Non-pigmented ciliary epithelial cell (primary cell): ENCODE measurements around the gene PRR12.

Experiments
- DNase-seq: peaks from one replicate; pipeline ENCODE4 v3.0.0-alpha.2; 2010; ENCODE audit warnings: low read depth

The PRR12 gene

GRCh38 chr19:49591731-49592485, 926 bp downstream of the PRR12 start:
- no peak for DNase-seq

DNA sequence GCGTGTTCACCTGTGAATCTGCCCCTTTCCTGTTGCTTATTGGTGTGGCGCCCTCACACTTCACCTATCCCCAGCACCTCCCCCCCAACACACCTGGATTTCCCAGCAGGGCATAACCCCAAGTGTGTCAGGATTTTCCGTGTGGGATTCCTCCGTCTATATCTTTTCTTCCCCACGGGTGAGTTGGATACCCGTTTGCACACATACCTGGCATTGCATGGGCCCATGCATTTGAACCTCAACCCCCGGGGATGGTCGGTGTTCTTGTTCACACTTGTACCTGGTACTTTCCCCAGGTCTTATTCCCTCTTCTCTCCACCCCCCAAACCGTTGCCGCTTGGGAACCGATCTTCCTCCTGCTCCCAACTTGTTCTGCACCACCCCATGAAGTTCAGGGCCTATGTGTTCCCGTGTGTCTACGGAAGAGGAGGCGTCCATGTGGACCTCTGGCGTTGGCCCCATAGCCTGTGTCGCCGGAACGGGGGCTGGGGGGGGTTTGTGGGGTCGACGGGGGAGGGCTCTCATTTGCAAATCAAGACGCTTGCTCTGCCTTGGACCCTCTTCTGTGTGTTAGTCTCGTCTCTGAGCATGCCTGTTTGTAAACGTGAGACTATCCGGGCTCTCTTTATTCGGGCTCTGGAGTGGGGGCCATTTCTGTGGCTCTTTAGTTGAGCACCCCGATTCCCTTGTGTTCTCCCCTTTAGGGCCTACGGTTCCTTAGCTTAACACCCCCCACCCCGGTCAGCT, 1.7 kb downstream of the PRR12 start:
- no peak for DNase-seq

DNA sequence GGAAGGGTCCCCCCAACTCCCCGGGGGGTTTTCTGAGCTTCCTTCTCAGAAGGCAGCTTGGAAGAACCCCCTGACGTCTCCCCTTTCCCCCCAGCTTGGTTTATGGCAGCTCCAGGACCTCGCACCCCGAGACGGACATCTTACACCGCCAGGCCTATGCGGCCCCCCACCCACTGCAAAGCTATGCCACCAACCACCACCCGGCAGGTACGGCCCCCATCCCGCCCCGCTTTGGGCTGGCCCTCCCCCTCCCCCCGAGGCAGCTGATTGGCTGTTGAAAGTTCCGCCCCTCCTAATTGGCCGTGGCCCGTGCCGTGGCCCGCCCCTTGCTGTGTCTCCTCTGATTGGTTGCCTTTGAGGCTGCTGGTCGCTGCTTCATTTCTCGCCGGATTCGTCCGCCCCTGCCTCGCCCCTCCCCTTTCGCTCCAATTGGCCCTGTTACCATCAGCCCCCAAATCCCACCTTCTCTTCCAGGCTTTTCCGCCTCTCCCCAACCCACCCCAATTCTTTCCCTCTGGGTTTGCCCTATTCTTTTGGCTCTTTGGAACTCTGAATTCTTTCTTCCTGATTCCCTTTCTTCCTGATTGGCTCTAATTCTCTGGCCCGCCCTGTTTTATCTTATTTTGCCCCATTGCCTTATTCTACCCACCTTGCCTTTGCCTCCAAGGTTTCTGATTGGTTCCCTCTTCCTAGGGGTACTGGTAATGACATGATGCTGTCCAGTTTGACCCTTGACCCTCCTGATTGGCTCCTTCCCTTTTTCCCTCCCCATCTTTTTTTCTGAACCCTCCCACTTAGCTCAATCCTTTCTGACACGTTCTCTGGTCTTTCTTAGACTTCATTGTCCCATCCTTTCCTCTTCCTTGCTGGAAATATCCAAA, 2.5 kb downstream of the PRR12 start:
- peak; percentile 67 for DNase-seq

DNA sequence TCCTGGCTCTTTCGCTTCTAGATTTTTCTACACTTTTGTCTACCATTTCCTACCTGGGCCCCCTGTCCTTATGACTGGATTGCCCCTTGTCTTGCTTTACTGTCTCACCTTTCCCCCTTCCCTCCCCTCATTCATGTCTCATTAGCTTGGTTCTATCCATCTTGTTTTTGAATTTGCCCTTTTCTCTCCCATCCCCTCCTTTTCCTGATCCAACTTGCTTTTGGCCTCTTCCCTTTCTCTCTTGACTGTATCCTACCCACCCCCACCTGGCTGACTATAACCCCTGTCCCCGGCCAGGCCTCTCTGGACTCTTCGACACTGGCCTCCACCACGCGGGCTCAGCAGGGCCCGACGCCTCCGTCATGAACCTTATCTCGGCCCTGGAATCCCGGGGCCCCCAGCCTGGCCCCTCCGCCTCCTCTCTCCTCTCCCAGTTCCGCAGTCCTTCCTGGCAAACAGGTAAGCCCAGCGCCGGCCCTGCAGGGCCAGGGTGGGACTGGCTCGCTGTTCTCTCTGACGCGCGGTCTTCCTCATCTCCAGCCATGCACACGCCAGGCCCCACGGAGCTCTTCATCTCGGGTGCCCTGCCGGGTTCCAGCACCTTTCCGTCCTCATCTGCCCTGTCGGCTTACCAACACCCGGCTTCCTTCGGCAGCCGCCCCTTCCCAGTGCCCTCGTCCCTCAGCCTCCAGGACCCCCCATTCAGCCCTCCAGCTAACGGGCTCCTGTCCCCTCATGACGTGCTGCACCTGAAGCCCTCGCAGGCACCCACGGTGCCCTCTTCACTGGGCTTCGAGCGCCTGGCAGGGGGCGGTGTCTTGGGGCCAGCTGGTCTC, 3.4 kb downstream of the PRR12 start:
- DNase-seq, result no peak

GRCh38 chr19:49594993-49595818, 4.2 kb downstream of the PRR12 start:
- DNase-seq, result no peak

GRCh38 chr19:49595819-49596404, 4.9 kb downstream of the PRR12 start:
- no peak for DNase-seq

GRCh38 chr19:49596407-49596806, 5.4 kb downstream of the PRR12 start:
- no peak for DNase-seq

- no peak for DNase-seq
These were observed 6.1 kb downstream of the PRR12 start for GRCh38 chr19:49596954-49597702.

DNA sequence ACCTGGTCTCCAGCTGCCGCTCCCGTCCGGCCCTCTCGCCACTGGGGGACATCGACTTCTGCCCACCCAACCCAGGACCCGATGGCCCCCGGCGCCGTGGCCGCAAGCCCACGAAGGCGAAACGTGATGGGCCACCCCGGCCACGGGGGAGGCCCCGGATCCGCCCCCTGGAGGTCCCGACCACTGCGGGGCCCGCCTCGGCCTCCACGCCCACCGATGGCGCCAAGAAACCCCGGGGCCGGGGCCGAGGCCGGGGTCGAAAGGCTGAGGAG, 6.7 kb downstream of the PRR12 start:
- no peak for DNase-seq

GRCh38 chr19:49599378-49600295, 8.7 kb downstream of the PRR12 start:
- no peak for DNase-seq

DNA sequence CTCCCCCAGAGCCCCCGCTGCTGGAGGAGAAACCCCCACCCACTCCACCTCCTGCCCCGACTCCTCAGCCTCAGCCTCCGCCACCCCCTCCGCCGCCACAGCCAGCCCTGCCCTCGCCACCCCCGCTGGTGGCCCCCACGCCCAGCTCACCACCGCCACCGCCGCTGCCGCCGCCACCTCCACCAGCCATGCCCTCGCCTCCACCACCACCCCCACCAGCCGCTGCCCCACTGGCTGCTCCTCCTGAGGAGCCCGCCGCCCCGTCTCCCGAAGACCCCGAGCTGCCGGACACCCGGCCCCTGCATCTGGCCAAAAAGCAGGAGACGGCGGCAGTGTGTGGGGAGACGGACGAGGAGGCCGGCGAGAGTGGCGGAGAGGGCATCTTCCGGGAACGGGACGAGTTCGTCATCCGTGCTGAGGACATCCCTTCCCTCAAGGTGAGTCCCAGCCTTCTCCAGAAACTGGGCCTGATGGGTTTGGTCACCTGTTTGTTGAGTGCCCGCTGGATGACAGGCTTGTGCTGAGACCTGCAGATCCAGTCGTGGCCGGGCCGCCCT, 10.6 kb downstream of the PRR12 start:
- no peak for DNase-seq

GRCh38 chr19:49602806-49603205, 11.8 kb downstream of the PRR12 start:
- DNase-seq, result no peak

- DNase-seq, result no peak
These were observed 14.6 kb downstream of the PRR12 start for GRCh38 chr19:49605605-49606004.

DNA sequence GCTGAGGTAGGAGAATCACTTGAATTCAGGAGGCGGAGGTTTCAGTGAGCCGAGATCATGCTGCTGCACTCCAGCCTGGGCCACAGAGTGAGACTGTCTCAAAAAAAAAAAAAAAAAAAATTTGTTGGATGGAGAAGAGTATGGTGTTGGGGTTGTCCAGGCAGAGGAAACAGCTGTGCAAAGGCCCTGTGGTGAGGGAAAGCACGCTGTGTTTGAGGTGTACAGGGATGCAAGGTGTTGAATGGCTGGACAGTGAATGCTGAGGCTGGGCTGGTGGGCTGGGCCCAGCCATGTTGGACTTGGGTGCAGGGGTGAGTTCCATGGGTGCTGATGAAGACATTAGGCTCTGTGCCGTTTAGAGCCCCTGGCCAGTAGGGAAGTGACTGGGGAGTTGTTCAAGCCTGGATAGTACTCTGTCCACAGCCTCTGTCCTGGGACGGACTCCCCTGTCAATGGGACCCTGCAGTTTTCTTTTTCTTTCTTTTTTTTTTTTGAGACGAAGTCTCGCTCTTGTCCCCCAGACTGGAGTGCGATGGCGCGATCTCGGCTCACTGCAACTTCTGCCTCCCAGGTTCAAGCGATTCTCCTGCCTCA, 18.6 kb downstream of the PRR12 start:
- DNase-seq, result no peak

- no peak for DNase-seq
These were observed 22.4 kb downstream of the PRR12 start for GRCh38 chr19:49613374-49613773.

GRCh38 chr19:49614096-49614833, 23.3 kb downstream of the PRR12 start:
- DNase-seq, result peak; percentile 68

DNA sequence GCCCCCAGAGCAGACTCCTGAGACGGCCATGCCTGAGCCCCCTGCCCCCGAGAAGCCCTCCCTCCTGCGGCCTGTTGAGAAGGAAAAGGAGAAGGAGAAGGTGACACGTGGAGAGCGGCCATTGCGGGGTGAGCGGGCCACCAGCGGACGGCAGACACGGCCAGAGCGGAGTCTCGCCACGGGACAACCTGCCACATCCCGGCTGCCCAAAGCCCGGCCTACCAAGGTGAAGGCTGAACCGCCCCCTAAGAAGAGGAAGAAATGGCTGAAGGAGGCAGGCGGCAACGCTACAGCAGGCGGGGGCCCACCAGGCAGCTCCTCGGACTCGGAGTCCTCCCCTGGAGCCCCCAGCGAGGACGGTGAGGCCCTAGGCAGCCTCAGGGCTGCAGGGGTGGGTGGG, 24.9 kb downstream of the PRR12 start:
- no peak for DNase-seq
